KMS-11 (cell line): ENCODE data around the gene SPATA6L.

Source experiments
- H2AFZ ChIP-seq: fragments of 200-600 bp; sonication (generic); 2 replicates; pipeline ENCODE4 v1.6.1; 2016; ENCODE audit warnings: antibody characterized with exemption, mixed run types, low read depth
- H3K27ac ChIP-seq: fragments of 200-600 bp; sonication (generic); 2 replicates; pipeline ENCODE4 v1.6.1; 2016; ENCODE audit warnings: mild to moderate bottlenecking, mixed run types
- H3K27me3 ChIP-seq: fragments of 200-600 bp; sonication (generic); 2 replicates; pipeline ENCODE4 v1.6.1; 2017; ENCODE audit warnings: mild to moderate bottlenecking, low read depth, mixed run types, moderate library complexity; ENCODE audit not compliant: insufficient read depth
- H3K36me3 ChIP-seq: fragments of 200-600 bp; sonication (generic); 2 replicates; pipeline ENCODE4 v1.6.1; 2017; ENCODE audit warnings: mild to moderate bottlenecking, mixed run types; ENCODE audit not compliant: insufficient read depth
- H3K4me1 ChIP-seq: fragments of 200-600 bp; sonication (generic); 2 replicates; pipeline ENCODE4 v1.6.1; 2016; ENCODE audit warnings: mild to moderate bottlenecking, low read depth, mixed run types; ENCODE audit not compliant: poor library complexity, severe bottlenecking
- H3K4me2 ChIP-seq: fragments of 200-600 bp; sonication (generic); 2 replicates; pipeline ENCODE4 v1.7.0; 2016; ENCODE audit warnings: mild to moderate bottlenecking, mixed run types
- H3K4me3 ChIP-seq: fragments of 200-600 bp; sonication (generic); IDR thresholded peaks from 2 replicates; pipeline ENCODE4 v1.6.1; 2017; ENCODE audit warnings: low read depth, low read length, mixed read lengths; ENCODE audit not compliant: insufficient read depth
- H3K79me2 ChIP-seq: fragments of 200-600 bp; sonication (generic); 2 replicates; pipeline ENCODE4 v1.6.1; 2016; ENCODE audit warnings: low read depth, mixed run types; ENCODE audit not compliant: insufficient read depth
- H3K9ac ChIP-seq: fragments of 200-600 bp; sonication (generic); 2 replicates; pipeline ENCODE4 v1.6.1; 2016; ENCODE audit warnings: mild to moderate bottlenecking, mixed run types
- H4K20me1 ChIP-seq: fragments of 200-600 bp; sonication (generic); 2 replicates; pipeline ENCODE4 v1.6.1; 2016; ENCODE audit warnings: mild to moderate bottlenecking, mixed run types; ENCODE audit not compliant: insufficient read depth
- CTCF ChIP-seq: fragments of 200-600 bp; sonication (generic); conservative IDR thresholded peaks from 2 replicates; pipeline ENCODE4 v1.6.1; 2017; ENCODE audit warnings: low read depth, mild to moderate bottlenecking, antibody characterized with exemption, low read length, moderate library complexity, mixed read lengths

SPATA6L gene

GRCh38 chr9:4665357-4665756 lies 923 bp downstream of the SPATA6L start:
- no peak overlapping the region for H3K4me3 ChIP-seq
- peak overlapping the region; percentile 69; the same call in 1 of the 2 replicates for H3K4me2 ChIP-seq
- no peaks in the 10 kb centered on the region for H3K79me2 ChIP-seq
- no peak for TF ChIP-seq CTCF
- no peaks in the 10 kb centered on the region for H4K20me1 ChIP-seq
- peaks cover 29% of the 10 kb centered on the region for H3K4me1 ChIP-seq
- H3K27me3 ChIP-seq = peaks cover 8% of the 10 kb centered on the region; the same call in 1 of the 2 replicates
- H3K27ac ChIP-seq = no peak overlapping the region
- no peak overlapping the region for H2AFZ ChIP-seq
- H3K9ac ChIP-seq = no peak overlapping the region
- H3K36me3 ChIP-seq = no peaks in the 10 kb centered on the region

GRCh38 chr9:4663956-4664355 lies 2.3 kb downstream of the SPATA6L start:
- Histone ChIP-seq H3K79me2 (no peaks in the 10 kb centered on the region), H2AFZ (no peak overlapping the region), H3K27ac (no peak overlapping the region), H3K4me3 (no peak overlapping the region), H3K36me3 (no peaks in the 10 kb centered on the region), H3K4me2 (no peak overlapping the region; the same call in 1 of the 2 replicates), H3K9ac (no peak overlapping the region), H4K20me1 (no peaks in the 10 kb centered on the region), H3K27me3 (peaks cover 8% of the 10 kb centered on the region; the same call in 1 of the 2 replicates), H3K4me1 (peaks cover 29% of the 10 kb centered on the region)
- TF ChIP-seq CTCF = no peak

- H4K20me1 ChIP-seq = no peaks in the 10 kb centered on the region
- H3K79me2 ChIP-seq = no peaks in the 10 kb centered on the region
- H3K9ac ChIP-seq = no peak overlapping the region; the same call in 1 of the 2 replicates
- no peak overlapping the region for H3K4me3 ChIP-seq
- H2AFZ ChIP-seq = peak overlapping the region; percentile 65; the same call in 1 of the 2 replicates
- TF ChIP-seq CTCF = no peak
- H3K27me3 ChIP-seq = peaks cover 8% of the 10 kb centered on the region; the same call in 1 of the 2 replicates
- H3K27ac ChIP-seq = no peak overlapping the region
- peaks cover 29% of the 10 kb centered on the region for H3K4me1 ChIP-seq
- peak overlapping the region; percentile 56 for H3K4me2 ChIP-seq
- no peaks in the 10 kb centered on the region for H3K36me3 ChIP-seq
These were observed 3.1 kb downstream of the SPATA6L start for GRCh38 chr9:4662989-4663792.

GRCh38 chr9:4662108-4662988 lies 3.9 kb downstream of the SPATA6L start, which contains the start of gene PLPP6:
TSS of gene PLPP6 (plus strand) at chr9:4662294. CDS start at chr9:4662376, 82 bp downstream.
- TF ChIP-seq CTCF = peak; percentile 57; the same call in 1 of the 2 replicates
- peak within 1 kb of the TSS; percentile 56 for H3K4me2 ChIP-seq
- H3K4me1 ChIP-seq = peaks cover 29% of the 10 kb centered on the region
- peak within 1 kb of the TSS; percentile 49 for H3K9ac ChIP-seq
- H3K27me3 ChIP-seq = peaks cover under 1% of the 10 kb centered on the region; the same call in 1 of the 2 replicates
- H3K27ac ChIP-seq = peak within 1 kb of the TSS; percentile 40; the same call in 1 of the 2 replicates
- H3K79me2 ChIP-seq = no peaks in the 10 kb centered on the region
- no peaks in the 10 kb centered on the region for H4K20me1 ChIP-seq
- no peaks in the 10 kb centered on the region for H3K36me3 ChIP-seq
- H2AFZ ChIP-seq = peak within 1 kb of the TSS; percentile 65
- no peak within 1 kb of the TSS for H3K4me3 ChIP-seq
